ENCODE data around the gene NOL11. TPM values are rescaled to one million over a fixed set of nuclear protein-coding genes. Genes with fewer than 3 reads are reported as not detected.
"Not testable (repeated sequence)": the region's sequence is repeated elsewhere in the genome, so short reads cannot be mapped to it uniquely, and the experiment has no call there.

Gene NOL11
- total RNA-seq, 1 donor from 2014 or later, result 32.8 TPM

DNA sequence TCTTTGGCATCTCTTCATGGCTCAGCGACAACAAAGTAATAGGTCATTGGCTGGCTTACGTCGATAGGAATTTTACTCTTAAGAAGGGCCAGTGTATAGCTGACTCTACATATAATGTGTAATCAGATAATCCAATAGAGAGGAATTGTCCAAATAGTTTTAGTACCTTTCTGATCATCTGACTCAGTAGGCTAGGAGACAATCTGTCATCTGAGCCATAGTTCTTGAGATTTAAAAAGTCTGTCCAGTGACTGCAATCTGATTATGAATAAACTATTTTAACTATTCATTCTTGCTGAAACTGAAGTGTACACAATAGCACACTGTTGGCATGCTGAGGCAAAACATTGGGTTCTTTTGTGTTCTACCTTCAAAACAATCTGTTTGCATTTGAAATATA is 21.4 kb upstream of the NOL11 start:
- DNase-seq, result no peak
- no peaks in the 10 kb centered on the region for H3K9me3 ChIP-seq
- H3K36me3 ChIP-seq, result peaks cover 11% of the 10 kb centered on the region
- TF ChIP-seq, protein P1, sequence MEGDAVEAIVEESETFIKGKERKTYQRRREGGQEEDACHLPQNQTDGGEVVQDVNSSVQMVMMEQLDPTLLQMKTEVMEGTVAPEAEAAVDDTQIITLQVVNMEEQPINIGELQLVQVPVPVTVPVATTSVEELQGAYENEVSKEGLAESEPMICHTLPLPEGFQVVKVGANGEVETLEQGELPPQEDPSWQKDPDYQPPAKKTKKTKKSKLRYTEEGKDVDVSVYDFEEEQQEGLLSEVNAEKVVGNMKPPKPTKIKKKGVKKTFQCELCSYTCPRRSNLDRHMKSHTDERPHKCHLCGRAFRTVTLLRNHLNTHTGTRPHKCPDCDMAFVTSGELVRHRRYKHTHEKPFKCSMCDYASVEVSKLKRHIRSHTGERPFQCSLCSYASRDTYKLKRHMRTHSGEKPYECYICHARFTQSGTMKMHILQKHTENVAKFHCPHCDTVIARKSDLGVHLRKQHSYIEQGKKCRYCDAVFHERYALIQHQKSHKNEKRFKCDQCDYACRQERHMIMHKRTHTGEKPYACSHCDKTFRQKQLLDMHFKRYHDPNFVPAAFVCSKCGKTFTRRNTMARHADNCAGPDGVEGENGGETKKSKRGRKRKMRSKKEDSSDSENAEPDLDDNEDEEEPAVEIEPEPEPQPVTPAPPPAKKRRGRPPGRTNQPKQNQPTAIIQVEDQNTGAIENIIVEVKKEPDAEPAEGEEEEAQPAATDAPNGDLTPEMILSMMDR (IDR thresholded peaks at IDR 0.05), result no peak
- no peak overlapping the region for H3K4me3 ChIP-seq
- H3K27me3 ChIP-seq (ENCODE audit: low read depth), result no peaks in the 10 kb centered on the region
- H3K4me1 ChIP-seq, result no peaks in the 10 kb centered on the region
- intact Hi-C loops (cut with DNase I), result no loop called here
- H3K27ac ChIP-seq, result peak overlapping the region; percentile 33
- peak; percentile 51 to 57 for ATAC-seq

DNA sequence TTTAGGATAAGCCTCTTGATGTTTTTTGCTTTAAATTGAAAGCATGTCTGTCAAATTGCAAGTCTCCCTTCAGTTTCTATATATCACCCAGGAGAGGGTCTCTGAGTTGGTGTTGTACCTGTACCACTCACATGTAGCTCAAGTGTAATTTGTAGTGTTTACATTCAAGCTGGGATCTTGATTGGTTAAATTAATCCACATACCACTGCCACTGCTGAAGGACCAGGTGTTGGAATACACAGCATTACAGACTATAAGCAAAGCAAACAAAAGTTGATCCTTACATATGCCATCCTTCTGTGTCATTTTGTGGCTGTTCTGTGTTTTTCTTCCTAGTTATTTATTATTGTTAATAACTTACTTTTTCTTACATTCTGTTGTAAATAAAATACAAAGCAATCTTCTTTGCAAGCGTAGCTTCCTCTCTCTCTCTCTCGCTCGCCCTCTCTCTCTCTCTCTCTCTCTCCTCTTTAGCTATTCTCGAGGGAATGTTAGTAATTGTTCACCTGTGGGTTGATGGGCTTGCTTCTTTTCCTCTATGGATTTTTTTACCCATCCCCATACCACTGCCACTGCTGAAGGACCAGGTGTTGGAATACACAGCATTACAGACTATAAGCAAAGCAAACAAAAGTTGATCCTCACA is 20.8 kb upstream of the NOL11 start:
- H3K36me3 ChIP-seq, result peaks cover 11% of the 10 kb centered on the region
- no peaks in the 10 kb centered on the region for H3K9me3 ChIP-seq
- ATAC-seq (peak; percentile 50 to 59), DNase-seq (no peak)
- H3K4me1 ChIP-seq, result no peaks in the 10 kb centered on the region
- intact Hi-C loops (cut with DNase I), result no loop called here
- TF ChIP-seq, protein P1 (IDR thresholded peaks at IDR 0.05), result no peak
- peak overlapping the region; percentile 33 for H3K27ac ChIP-seq
- H3K4me3 ChIP-seq, result no peak overlapping the region
- H3K27me3 ChIP-seq (ENCODE audit: low read depth), result no peaks in the 10 kb centered on the region

DNA sequence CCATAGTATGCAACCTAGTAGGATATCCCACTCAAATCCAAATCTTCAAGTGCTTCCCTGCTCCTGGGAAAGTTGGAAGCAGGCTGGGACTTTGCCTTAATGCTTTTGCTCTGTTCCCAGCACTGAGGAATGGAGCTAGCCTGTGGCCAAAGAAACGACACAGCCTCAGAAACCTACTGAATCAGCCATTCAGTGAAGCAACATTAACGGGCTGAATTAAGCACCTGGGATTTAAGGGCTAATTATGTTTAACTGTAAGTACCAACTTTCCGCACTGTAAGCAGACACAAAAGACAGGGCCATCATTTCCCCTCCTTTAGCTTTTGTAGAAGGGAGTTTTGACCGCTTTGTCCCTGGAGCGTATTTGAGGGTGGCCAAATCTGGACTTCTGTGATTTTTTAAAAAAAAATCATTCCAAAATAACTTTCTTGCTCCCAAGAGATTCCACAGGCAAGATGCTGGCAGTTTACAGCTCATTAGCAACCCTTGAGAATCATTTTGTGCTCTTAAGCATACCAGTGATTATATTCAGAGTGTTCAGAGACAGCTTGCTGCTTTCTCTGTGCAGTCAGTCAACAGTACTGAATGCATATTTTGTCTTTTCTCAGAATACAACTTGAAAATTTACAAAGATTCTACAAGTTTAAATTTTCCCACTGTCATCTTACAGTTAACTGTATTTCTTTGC is 17.6 kb upstream of the NOL11 start:
- Histone ChIP-seq H3K27me3 (ENCODE audit: low read depth) (no peaks in the 10 kb centered on the region), H3K4me3 (no peak overlapping the region), H3K27ac (no peak overlapping the region), H3K4me1 (no peaks in the 10 kb centered on the region), H3K36me3 (no peaks in the 10 kb centered on the region), H3K9me3 (no peaks in the 10 kb centered on the region)
- TF ChIP-seq, protein P1 (IDR thresholded peaks at IDR 0.05), result no peak
- ATAC-seq (no peak), DNase-seq (no peak)
- intact Hi-C loops (cut with DNase I), result no loop called here

DNA sequence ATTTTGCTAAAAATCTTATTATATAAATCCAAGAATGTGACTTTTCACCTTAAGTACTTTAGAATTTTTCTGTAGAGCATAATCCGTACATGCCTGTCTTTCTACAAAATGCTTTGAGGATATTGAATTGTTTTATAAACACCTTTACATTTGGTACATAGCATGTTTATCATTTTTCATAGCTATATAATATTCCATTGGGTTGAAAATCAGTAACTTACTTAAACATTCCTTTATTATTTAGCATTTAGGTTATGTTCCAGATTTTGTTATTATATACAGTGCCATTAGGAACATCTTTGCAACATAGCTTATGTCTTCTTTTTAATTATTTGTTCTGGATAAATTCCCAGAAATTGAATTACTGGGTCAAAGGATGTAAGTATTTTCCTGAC is 17.0 kb upstream of the NOL11 start:
- Histone ChIP-seq H3K27me3 (ENCODE audit: low read depth) (no peaks in the 10 kb centered on the region), H3K4me3 (no peak overlapping the region), H3K36me3 (no peaks in the 10 kb centered on the region), H3K27ac (no peak overlapping the region), H3K4me1 (no peaks in the 10 kb centered on the region), H3K9me3 (no peaks in the 10 kb centered on the region)
- ATAC-seq (no peak), DNase-seq (no peak)
- TF ChIP-seq, protein P1 (IDR thresholded peaks at IDR 0.05), result no peak
- intact Hi-C loops (cut with DNase I), result no loop called here

DNA sequence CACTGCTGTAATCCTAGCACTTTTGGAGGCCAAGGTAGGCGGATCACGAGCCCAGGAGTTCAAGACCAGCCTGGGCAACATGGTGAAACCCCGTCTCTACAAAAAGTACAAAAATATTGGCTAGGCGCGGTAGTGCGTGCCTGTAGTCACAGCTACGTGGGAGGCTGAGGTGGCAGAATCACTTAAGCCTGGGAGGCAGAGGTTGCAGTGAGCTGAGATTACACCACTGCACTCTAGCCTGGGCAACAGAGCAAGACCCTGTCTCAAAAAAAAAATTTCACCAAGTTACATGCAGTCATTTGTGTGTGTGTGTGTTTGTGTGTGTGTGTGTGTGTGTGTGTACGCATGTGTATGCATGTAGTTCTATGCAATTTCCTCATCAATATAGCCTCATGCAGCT is 14.9 kb upstream of the NOL11 start:
- ATAC-seq; H3K9me3 ChIP-seq; H3K27me3 ChIP-seq (ENCODE audit: low read depth); H3K4me1 ChIP-seq; H3K36me3 ChIP-seq; DNase-seq; H3K27ac ChIP-seq; H3K4me3 ChIP-seq; intact Hi-C loops (cut with DNase I): not testable (repeated sequence)

DNA sequence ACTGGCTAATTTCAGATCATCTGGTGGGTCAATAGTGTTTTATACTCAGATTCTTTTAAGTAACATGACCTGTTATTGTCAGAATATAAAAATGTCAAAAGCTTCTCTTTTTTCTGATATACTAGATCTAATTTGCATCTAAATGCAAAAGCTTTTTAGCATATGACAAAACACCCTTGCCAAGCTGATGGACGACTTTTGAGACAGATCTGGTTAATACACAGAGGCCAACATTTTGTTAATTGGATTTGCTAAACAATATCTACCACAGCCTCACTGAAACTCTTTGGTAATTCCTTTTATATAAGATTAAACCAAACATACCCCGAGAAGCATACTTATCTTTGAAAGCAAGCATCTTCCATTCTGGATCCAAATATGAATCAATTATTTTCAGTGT is 10.3 kb upstream of the NOL11 start:
- Histone ChIP-seq H3K36me3 (no peaks in the 10 kb centered on the region), H3K4me1 (no peaks in the 10 kb centered on the region), H3K9me3 (no peaks in the 10 kb centered on the region), H3K27me3 (ENCODE audit: low read depth) (no peaks in the 10 kb centered on the region), H3K27ac (no peak overlapping the region), H3K4me3 (no peak overlapping the region)
- intact Hi-C loops (cut with DNase I), result no loop called here
- ATAC-seq (no peak), DNase-seq (no peak)
- TF ChIP-seq, protein P1 (IDR thresholded peaks at IDR 0.05), result no peak
